ENCODE measurements around the gene SCTR. TPM values are rescaled to one million over a fixed set of nuclear protein-coding genes. Genes with fewer than 3 reads are reported as not detected.

Gene SCTR
- total RNA-seq: not detected

DNA sequence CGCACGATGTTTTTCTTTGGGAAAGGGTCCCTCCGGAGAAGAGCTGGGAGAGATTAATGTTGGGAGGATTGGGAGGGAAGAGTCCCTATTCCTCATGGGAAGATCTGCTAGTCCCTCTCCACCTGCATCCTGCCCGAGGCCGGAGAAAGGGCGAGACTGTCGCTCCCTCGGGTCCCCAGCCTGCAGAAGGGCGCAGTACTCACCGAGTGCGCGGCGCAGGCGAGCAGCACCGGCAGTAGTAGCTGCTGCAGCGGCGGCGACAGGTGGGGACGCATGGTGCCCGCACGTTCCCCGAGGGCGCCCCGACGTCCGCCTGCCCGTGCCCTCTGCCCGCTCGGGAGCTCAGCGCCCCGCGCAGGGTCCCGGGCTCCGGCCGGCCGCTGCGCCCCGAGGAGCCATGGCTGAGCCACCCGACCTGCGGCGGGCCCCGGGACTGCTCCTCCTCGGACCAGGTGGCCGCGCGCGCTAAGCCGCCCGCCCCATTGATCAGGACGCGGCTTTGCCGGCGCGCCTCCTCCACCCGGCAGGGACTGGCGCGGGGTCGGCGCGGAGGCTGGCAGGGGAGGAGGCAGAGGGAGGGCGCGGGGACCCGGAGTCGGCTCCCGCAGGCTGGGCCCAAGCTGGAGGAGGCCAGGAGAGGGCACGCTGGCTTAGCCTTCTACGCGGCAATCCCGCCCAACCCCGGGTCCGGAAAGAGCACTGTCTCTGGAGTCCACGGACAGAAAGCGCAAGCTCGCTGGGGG is at the start of gene SCTR:
SCTR (minus strand) TSS at position 532 of the 743 bp plus-strand sequence; CDS start at position 275, 257 bp downstream.

DNA sequence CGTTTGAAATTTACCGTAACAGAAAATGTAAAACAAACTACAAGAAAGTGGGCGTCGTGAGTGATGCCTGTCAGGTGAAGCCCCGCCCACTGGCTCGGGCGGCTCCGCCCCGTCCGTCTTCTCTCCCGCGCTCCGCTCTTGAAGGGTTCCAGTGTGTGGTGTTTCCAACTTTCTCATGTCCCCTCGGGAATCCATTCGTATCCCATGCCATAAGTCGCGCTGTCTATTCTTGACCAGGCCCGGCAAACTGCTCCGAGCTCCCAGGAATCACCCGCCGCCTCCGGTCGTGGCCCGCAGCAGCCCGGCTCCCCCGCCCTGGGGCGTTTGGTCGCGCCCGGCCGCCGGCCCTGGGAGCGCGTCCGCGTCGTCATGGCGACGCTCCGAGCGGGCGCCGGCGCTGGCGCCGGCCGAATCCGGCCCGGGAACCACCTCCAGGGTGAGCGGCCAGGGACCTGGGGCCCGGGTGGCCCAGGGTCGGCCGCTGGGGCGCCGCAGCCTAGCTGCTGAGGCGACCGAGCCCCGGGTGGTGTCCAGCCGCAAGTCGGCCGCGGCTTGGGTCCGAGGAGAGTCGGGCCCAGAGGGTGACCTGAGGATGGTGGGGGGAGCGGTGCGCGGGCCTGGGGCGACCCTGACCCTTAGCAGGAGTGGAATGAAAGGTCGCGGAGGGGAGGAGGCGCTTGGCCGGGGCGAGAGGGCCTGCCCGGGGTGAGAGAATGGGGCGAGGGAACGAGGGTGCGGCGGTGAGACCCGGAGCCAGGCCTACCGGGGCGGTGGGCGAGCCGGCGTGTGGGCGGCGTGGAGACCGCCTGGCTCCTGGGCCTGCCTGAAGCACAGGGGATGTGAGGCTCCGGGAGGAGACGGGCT is 20.0 kb upstream of the SCTR start, which contains the start of gene CFAP221:
CFAP221 (plus strand) TSS at position 375 of the 864 bp plus-strand sequence. CDS start 1,683 bp downstream, outside the sequence.

DNA sequence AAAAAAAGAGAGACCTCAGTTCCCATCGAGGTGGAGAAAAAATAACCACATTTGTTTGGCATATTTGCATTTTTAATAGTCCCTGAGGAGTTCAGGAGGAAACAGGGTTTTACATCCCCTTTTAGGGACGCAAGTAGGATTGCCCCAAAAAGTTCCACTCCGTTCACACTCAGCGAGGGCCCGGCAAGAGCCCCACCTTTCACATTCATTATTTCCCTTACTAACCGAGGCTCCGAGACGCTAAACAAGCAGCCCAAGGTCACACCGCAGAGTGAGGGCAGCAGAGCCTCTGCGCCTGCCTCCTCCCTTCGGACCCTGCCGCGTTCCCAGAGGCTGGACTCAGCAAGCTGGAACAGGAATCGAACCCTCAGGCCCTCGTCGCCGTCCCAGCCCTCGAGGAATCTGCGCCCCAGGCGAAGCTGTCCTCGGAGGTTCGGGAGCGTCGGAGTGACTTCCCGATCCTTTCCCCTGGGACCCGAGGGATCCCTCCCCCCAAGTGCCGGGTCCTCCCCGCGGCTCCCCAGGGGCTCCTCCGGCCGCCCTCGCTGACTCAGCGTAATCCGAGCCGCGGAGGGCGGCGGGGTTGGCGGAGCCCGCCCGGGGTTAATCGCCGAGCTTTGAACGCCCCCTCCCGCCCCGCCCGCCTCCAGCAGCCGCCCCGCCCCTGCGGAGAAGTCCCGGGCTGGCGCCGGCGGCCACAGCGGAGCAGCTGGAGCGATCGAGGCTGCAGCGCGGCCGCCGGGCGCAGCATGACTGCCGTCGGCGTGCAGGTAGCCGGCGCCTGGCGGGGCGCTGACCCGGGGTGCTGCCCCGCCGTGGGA is 92.9 kb downstream of the SCTR start, which contains the start of gene TMEM37:
TMEM37 (plus strand) TSS at position 700 of the 821 bp plus-strand sequence; CDS start at position 750, 50 bp downstream.

Other genes with a start within 250 kb of the SCTR start
- 19.1 TPM for gene C2orf76, start 157.6 kb downstream of the SCTR start, total RNA-seq
- gene DBI, start 157.5 kb downstream of the SCTR start, total RNA-seq: 91.2 TPM
- gene TMEM37, start 92.6 kb downstream of the SCTR start, total RNA-seq: 5.1 TPM
- gene CFAP221, start 20.0 kb upstream of the SCTR start, total RNA-seq: 4.1 TPM
- gene TMEM177, start 154.7 kb upstream of the SCTR start, total RNA-seq: 18.2 TPM
- gene PTPN4, start 235.4 kb upstream of the SCTR start, total RNA-seq: 129 TPM